Measurements from ENCODE around the gene ASCL5.
A peak's percentile ranks its signal among the peaks of the same experiment; 100 is the strongest.

The ASCL5 gene

GRCh38 chr1:201110616-201111015 lies 16.4 kb downstream of the ASCL5 start:
- DNase-seq, result no peak

- no peak for DNase-seq
Measured at GRCh38 chr1:201110138-201110537, 16.8 kb downstream of the ASCL5 start.

- DNase-seq, result no peak
Measured at GRCh38 chr1:201109651-201110050, 17.3 kb downstream of the ASCL5 start.

- no peak for DNase-seq
Measured at GRCh38 chr1:201108614-201109013, 18.4 kb downstream of the ASCL5 start.

- no peak for DNase-seq
Measured at GRCh38 chr1:201105688-201106087, 21.3 kb downstream of the ASCL5 start.

GRCh38 chr1:201104141-201104540 lies 22.8 kb downstream of the ASCL5 start:
- no peak for DNase-seq

- no peak for DNase-seq
Measured at GRCh38 chr1:201103666-201104065, 23.3 kb downstream of the ASCL5 start.

GRCh38 chr1:201100169-201100930 lies 26.6 kb downstream of the ASCL5 start:
- DNase-seq, result no peak

- no peak for DNase-seq
Measured at GRCh38 chr1:201098992-201099677, 27.8 kb downstream of the ASCL5 start.

GRCh38 chr1:201096977-201097856 lies 29.8 kb downstream of the ASCL5 start:
- no peak for DNase-seq

- no peak for DNase-seq
Measured at GRCh38 chr1:201096041-201096461, 30.9 kb downstream of the ASCL5 start.

- no peak for DNase-seq
Measured at GRCh38 chr1:201095581-201095980, 31.4 kb downstream of the ASCL5 start.

- DNase-seq, result no peak
Measured at GRCh38 chr1:201094832-201095231, 32.2 kb downstream of the ASCL5 start.

- no peak for DNase-seq
Measured at GRCh38 chr1:201093962-201094361, 33.0 kb downstream of the ASCL5 start.

GRCh38 chr1:201093561-201093960 lies 33.4 kb downstream of the ASCL5 start:
- no peak for DNase-seq

- no peak for DNase-seq
Measured at GRCh38 chr1:201092738-201093137, 34.2 kb downstream of the ASCL5 start.

GRCh38 chr1:201091256-201091655 lies 35.7 kb downstream of the ASCL5 start:
- DNase-seq, result no peak

- no peak for DNase-seq
Measured at GRCh38 chr1:201090541-201090940, 36.4 kb downstream of the ASCL5 start.

- no peak for DNase-seq
Measured at GRCh38 chr1:201089596-201089995, 37.4 kb downstream of the ASCL5 start.

- no peak for DNase-seq
Measured at GRCh38 chr1:201088901-201089525, 38.0 kb downstream of the ASCL5 start.

- no peak for DNase-seq
Measured at GRCh38 chr1:201088395-201088794, 38.6 kb downstream of the ASCL5 start.

GRCh38 chr1:201085902-201086735 lies 40.9 kb downstream of the ASCL5 start:
- peak; percentile 30 for DNase-seq

All from NCI-H510A treated with DMSO at 0.1 percent for 48 hours (cell line).